Measurements from ENCODE around the gene TCEAL6.
A peak's percentile ranks its signal among the peaks of the same experiment; 100 is the strongest.
"Not testable (repeated sequence)": the region's sequence is repeated elsewhere in the genome, so short reads cannot be mapped to it uniquely, and the experiment has no call there.

TCEAL6 gene

GRCh38 chrX:102142274-102142673, at the start of gene TCEAL6:
Gene TCEAL6 (minus strand): TSS chrX:102142481.
- not testable (repeated sequence) for DNase-seq

GRCh38 chrX:102185967-102186720, 43.9 kb upstream of the TCEAL6 start:
- DNase-seq, result no peak

GRCh38 chrX:102155806-102156179, 13.5 kb upstream of the TCEAL6 start, which contains the start of gene BEX5:
Gene BEX5 (minus strand): TSS chrX:102155977. CDS start chrX:102154265, 1,712 bp downstream.
- DNase-seq, result peak; percentile 78

- no peak for DNase-seq
Measured at GRCh38 chrX:102154900-102155805, 12.9 kb upstream of the TCEAL6 start.

- no peak for DNase-seq
Measured at GRCh38 chrX:102154218-102154860, 12.1 kb upstream of the TCEAL6 start.

- DNase-seq, result not testable (repeated sequence)
Measured at GRCh38 chrX:102141631-102142030, 650 bp downstream of the TCEAL6 start.

- not testable (repeated sequence) for DNase-seq
Measured at GRCh38 chrX:102140876-102141275, 1.4 kb downstream of the TCEAL6 start.

GRCh38 chrX:102138064-102138463, 4.2 kb downstream of the TCEAL6 start:
- DNase-seq, result no peak

- DNase-seq, result peak; percentile 26
Measured at GRCh38 chrX:102129473-102129872, 12.8 kb downstream of the TCEAL6 start.

- no peak for DNase-seq
Measured at GRCh38 chrX:102126863-102127262, 15.4 kb downstream of the TCEAL6 start.

GRCh38 chrX:102126080-102126818, 16.0 kb downstream of the TCEAL6 start:
- DNase-seq, result not testable (repeated sequence)

- not testable (repeated sequence) for DNase-seq
Measured at GRCh38 chrX:102125436-102125835, 16.8 kb downstream of the TCEAL6 start, which contains the start of gene TCEAL2. Gene TCEAL2 (plus strand): TSS chrX:102125679. CDS start chrX:102126831, 1,152 bp downstream.

- not testable (repeated sequence) for DNase-seq
Measured at GRCh38 chrX:102125014-102125413, 17.3 kb downstream of the TCEAL6 start.

GRCh38 chrX:102115748-102116147, 26.5 kb downstream of the TCEAL6 start:
- DNase-seq, result no peak

GRCh38 chrX:102113367-102113766, 28.9 kb downstream of the TCEAL6 start:
- no peak for DNase-seq
